Mucosa of stomach (tissue), 1 donor: ENCODE results near the gene ANKLE2.
A peak's percentile ranks its signal among the peaks of the same experiment; 100 is the strongest.

Source experiments
- H3K27me3 ChIP-seq: one replicate; pipeline ENCODE4 v1.7.0; 2013; ENCODE audit warnings: mild to moderate bottlenecking, low read length; ENCODE audit not compliant: control insufficient read depth, insufficient read depth
- H3K36me3 ChIP-seq: one replicate; pipeline ENCODE4 v1.7.0; 2013; ENCODE audit warnings: low read length; ENCODE audit not compliant: control insufficient read depth, insufficient read depth
- H3K4me1 ChIP-seq: one replicate; pipeline ENCODE4 v1.7.0; 2013; ENCODE audit warnings: mild to moderate bottlenecking, low read length; ENCODE audit not compliant: control insufficient read depth, insufficient read depth
- H3K4me3 ChIP-seq: one replicate; pipeline ENCODE4 v1.7.0; 2013; ENCODE audit warnings: low read length
- H3K9ac ChIP-seq: one replicate; pipeline ENCODE4 v1.7.0; 2013; ENCODE audit warnings: mild to moderate bottlenecking, low read length, moderate library complexity
- H3K9me3 ChIP-seq: one replicate; pipeline ENCODE4 v1.7.0; 2013; ENCODE audit warnings: mild to moderate bottlenecking, low read length, moderate library complexity; ENCODE audit not compliant: control insufficient read depth
- donor health status: Pancreatic carcinoma.

Gene ANKLE2

GRCh38 chr12:132689227-132689626 lies 72.4 kb downstream of the ANKLE2 start:
- H3K27me3 ChIP-seq: no peaks in the 10 kb centered on the region
- H3K9me3 ChIP-seq: no peaks in the 10 kb centered on the region
- H3K9ac ChIP-seq: peak overlapping the region; percentile 47
- H3K4me3 ChIP-seq: no peak overlapping the region
- H3K36me3 ChIP-seq: no peaks in the 10 kb centered on the region
- peaks cover 11% of the 10 kb centered on the region for H3K4me1 ChIP-seq

GRCh38 chr12:132687211-132688164 lies 74.1 kb downstream of the ANKLE2 start, which contains the start of the genes POLE and PXMP2:
Gene POLE, minus strand, starts transcription at chr12:132687342. Its CDS starts 27 bp downstream, at chr12:132687315.
Gene PXMP2, plus strand, starts transcription at chr12:132687587. Its CDS starts 84 bp downstream, at chr12:132687671.
- Histone ChIP-seq H3K9me3 (no peaks in the 10 kb centered on the region), H3K9ac (peak within 1 kb of the TSS; percentile 55), H3K4me1 (peaks cover 11% of the 10 kb centered on the region), H3K27me3 (no peaks in the 10 kb centered on the region), H3K4me3 (no peak within 1 kb of the TSS), H3K36me3 (no peaks in the 10 kb centered on the region)

GRCh38 chr12:132686825-132687210 lies 74.8 kb downstream of the ANKLE2 start:
- Histone ChIP-seq H3K4me1 (peaks cover 11% of the 10 kb centered on the region), H3K27me3 (no peaks in the 10 kb centered on the region), H3K36me3 (no peaks in the 10 kb centered on the region), H3K9me3 (no peaks in the 10 kb centered on the region), H3K9ac (peak overlapping the region; percentile 53), H3K4me3 (no peak overlapping the region)

- Histone ChIP-seq H3K4me3 (no peak overlapping the region), H3K36me3 (no peaks in the 10 kb centered on the region), H3K4me1 (peaks cover 11% of the 10 kb centered on the region), H3K9ac (no peak overlapping the region), H3K9me3 (no peaks in the 10 kb centered on the region), H3K27me3 (no peaks in the 10 kb centered on the region)
Measured at GRCh38 chr12:132685400-132685799, 76.2 kb downstream of the ANKLE2 start.

- Histone ChIP-seq H3K9me3 (no peaks in the 10 kb centered on the region), H3K4me1 (peaks cover 9% of the 10 kb centered on the region), H3K9ac (no peak overlapping the region), H3K36me3 (no peaks in the 10 kb centered on the region), H3K4me3 (no peak overlapping the region), H3K27me3 (no peaks in the 10 kb centered on the region)
Measured at GRCh38 chr12:132677492-132677891, 84.1 kb downstream of the ANKLE2 start.

GRCh38 chr12:132675757-132676432 lies 85.7 kb downstream of the ANKLE2 start:
- no peaks in the 10 kb centered on the region for H3K27me3 ChIP-seq
- H3K9me3 ChIP-seq: no peaks in the 10 kb centered on the region
- H3K9ac ChIP-seq: no peak overlapping the region
- H3K36me3 ChIP-seq: no peaks in the 10 kb centered on the region
- H3K4me3 ChIP-seq: no peak overlapping the region
- H3K4me1 ChIP-seq: peaks cover 9% of the 10 kb centered on the region
